ACC112 (cell line): ENCODE data around the gene RAB22A.

Experiments used
- H2AFZ ChIP-seq: fragments of 200-600 bp; sonication (generic); one replicate; pipeline ENCODE4 v1.6.0; 2017; ENCODE audit warnings: antibody characterized with exemption, low read length; ENCODE audit not compliant: unreplicated experiment
- H3K27ac ChIP-seq: fragments of 200-600 bp; sonication (generic); 2 replicates; pipeline ENCODE4 v1.5.1; 2014; ENCODE audit warnings: low read depth, mild to moderate bottlenecking, antibody characterized with exemption, low read length, moderate library complexity
- H3K27me3 ChIP-seq: fragments of 200-600 bp; sonication (generic); 2 replicates; pipeline ENCODE4 v1.6.1; 2014; ENCODE audit warnings: mild to moderate bottlenecking, antibody characterized with exemption, low read length, moderate library complexity, mixed read lengths; ENCODE audit not compliant: insufficient read depth
- H3K36me3 ChIP-seq: fragments of 200-600 bp; sonication (generic); 2 replicates; pipeline ENCODE4 v1.6.1; 2016; ENCODE audit warnings: mild to moderate bottlenecking, antibody characterized with exemption, low read length, moderate library complexity, mixed read lengths; ENCODE audit not compliant: insufficient read depth
- H3K4me1 ChIP-seq: fragments of 200-600 bp; sonication (generic); one replicate; pipeline ENCODE4 v1.6.1; 2016; ENCODE audit warnings: low read length, mixed read lengths; ENCODE audit not compliant: insufficient read depth, unreplicated experiment, control insufficient read depth
- H3K4me3 ChIP-seq: fragments of 200-600 bp; sonication (generic); 2 replicates; pipeline ENCODE4 v1.5.1; 2014; ENCODE audit warnings: mild to moderate bottlenecking, low read depth, low read length
- H3K79me2 ChIP-seq: fragments of 200-600 bp; sonication (generic); one replicate; pipeline ENCODE4 v1.6.0; 2016; ENCODE audit warnings: low read length; ENCODE audit not compliant: control insufficient read depth, unreplicated experiment, insufficient read depth

RAB22A gene

GRCh38 chr20:58277578-58278472 is 31.7 kb upstream of the RAB22A start:
- no peaks in the 10 kb centered on the region for H3K27me3 ChIP-seq
- H3K27ac ChIP-seq: no peak overlapping the region
- H3K4me1 ChIP-seq: no peaks in the 10 kb centered on the region
- H3K36me3 ChIP-seq: peaks cover 11% of the 10 kb centered on the region
- H2AFZ ChIP-seq: no peak overlapping the region
- no peak overlapping the region for H3K4me3 ChIP-seq
- H3K79me2 ChIP-seq: peaks cover 18% of the 10 kb centered on the region

- H3K79me2 ChIP-seq: peaks cover 9% of the 10 kb centered on the region
- no peaks in the 10 kb centered on the region for H3K4me1 ChIP-seq
- H3K4me3 ChIP-seq: no peak overlapping the region
- no peak overlapping the region for H3K27ac ChIP-seq
- no peaks in the 10 kb centered on the region for H3K27me3 ChIP-seq
- no peak overlapping the region for H2AFZ ChIP-seq
- 0 out of 2 replicates have a peak, but pooled peaks cover 3% of the 10 kb centered on the region for H3K36me3 ChIP-seq
Measured at GRCh38 chr20:58286729-58287128, 22.8 kb upstream of the RAB22A start.

- Histone ChIP-seq H3K27me3 (no peaks in the 10 kb centered on the region), H3K36me3 (peaks cover 3% of the 10 kb centered on the region; the same call in 1 of the 2 replicates), H3K79me2 (peaks cover 9% of the 10 kb centered on the region), H3K27ac (no peak overlapping the region), H3K4me1 (no peaks in the 10 kb centered on the region), H3K4me3 (no peak overlapping the region), H2AFZ (no peak overlapping the region)
Measured at GRCh38 chr20:58287638-58288037, 21.9 kb upstream of the RAB22A start.

- Histone ChIP-seq H2AFZ (no peak overlapping the region), H3K27ac (no peak overlapping the region), H3K36me3 (peaks cover 3% of the 10 kb centered on the region; the same call in 1 of the 2 replicates), H3K4me1 (no peaks in the 10 kb centered on the region), H3K27me3 (no peaks in the 10 kb centered on the region), H3K79me2 (peaks cover 13% of the 10 kb centered on the region), H3K4me3 (no peak overlapping the region)
Measured at GRCh38 chr20:58289143-58289542, 20.4 kb upstream of the RAB22A start.

- Histone ChIP-seq H2AFZ (no peak overlapping the region), H3K79me2 (peaks cover 34% of the 10 kb centered on the region)
Measured at GRCh38 chr20:58293453-58293852, 16.1 kb upstream of the RAB22A start.

GRCh38 chr20:58294497-58295455 is 14.7 kb upstream of the RAB22A start:
- Histone ChIP-seq H3K27me3 (no peaks in the 10 kb centered on the region), H3K27ac (no peak overlapping the region), H3K4me1 (no peaks in the 10 kb centered on the region), H2AFZ (no peak overlapping the region), H3K79me2 (peaks cover 37% of the 10 kb centered on the region), H3K36me3 (no peaks in the 10 kb centered on the region; the same call in 1 of the 2 replicates), H3K4me3 (no peak overlapping the region)

More at GRCh38 chr20:58293453-58293852, 16.1 kb upstream of the RAB22A start:
- H3K36me3 ChIP-seq: no peaks in the 10 kb centered on the region; the same call in 1 of the 2 replicates
- H3K4me1 ChIP-seq: no peaks in the 10 kb centered on the region
- no peak overlapping the region for H3K27ac ChIP-seq
- no peaks in the 10 kb centered on the region for H3K27me3 ChIP-seq
- no peak overlapping the region for H3K4me3 ChIP-seq

- Histone ChIP-seq H3K27ac (no peak overlapping the region), H3K36me3 (no peaks in the 10 kb centered on the region; the same call in 1 of the 2 replicates), H3K79me2 (peaks cover 31% of the 10 kb centered on the region), H3K4me3 (no peak overlapping the region), H3K27me3 (no peaks in the 10 kb centered on the region), H2AFZ (no peak overlapping the region), H3K4me1 (no peaks in the 10 kb centered on the region)
Measured at GRCh38 chr20:58296051-58296837, 13.3 kb upstream of the RAB22A start.

GRCh38 chr20:58297394-58297793 is 12.1 kb upstream of the RAB22A start:
- H3K27ac ChIP-seq: no peak overlapping the region
- no peaks in the 10 kb centered on the region for H3K4me1 ChIP-seq
- peaks cover 7% of the 10 kb centered on the region; the same call in 1 of the 2 replicates for H3K36me3 ChIP-seq
- H3K79me2 ChIP-seq: peaks cover 28% of the 10 kb centered on the region
- H2AFZ ChIP-seq: no peak overlapping the region
- H3K27me3 ChIP-seq: no peaks in the 10 kb centered on the region
- no peak overlapping the region for H3K4me3 ChIP-seq

GRCh38 chr20:58300321-58300720 is 9.2 kb upstream of the RAB22A start:
- Histone ChIP-seq H3K4me3 (no peak overlapping the region), H3K4me1 (no peaks in the 10 kb centered on the region), H3K27me3 (no peaks in the 10 kb centered on the region), H3K27ac (no peak overlapping the region), H3K36me3 (peaks cover 17% of the 10 kb centered on the region), H3K79me2 (peaks cover 25% of the 10 kb centered on the region), H2AFZ (no peak overlapping the region)

GRCh38 chr20:58303547-58303946 is 6.0 kb upstream of the RAB22A start:
- Histone ChIP-seq H3K27ac (no peak overlapping the region), H2AFZ (no peak overlapping the region), H3K36me3 (peaks cover 17% of the 10 kb centered on the region), H3K79me2 (peaks cover 28% of the 10 kb centered on the region), H3K27me3 (no peaks in the 10 kb centered on the region), H3K4me1 (peaks cover 11% of the 10 kb centered on the region), H3K4me3 (no peak overlapping the region)
